ENCODE results near the gene ECT2.

GRCh38 chr3:172705170-172705569 is 45.4 kb upstream of the ECT2 start:
- TF ChIP-seq CTCF (conservative IDR thresholded peaks at IDR 0.05; ENCODE audit: low read length) (no peak), EZH2phosphoT487 (IDR thresholded peaks at IDR 0.05; ENCODE audit: borderline replicate concordance, low read depth, low read length) (no peak)

All from OCI-LY7 (cell line).